GM10248 (cell line): ENCODE results near the gene GIGYF2.

Experiments
- CTCF ChIA-PET: fragments of 300-600 bp; sonication (Branson Sonifier 250); formaldehyde crosslinking; extraction: SDS; loops from one replicate; lab custom pipeline; 2021; ENCODE audit warnings: antibody characterized with exemption; lab: Yijun Ruan, JAX
- POLR2A ChIA-PET: fragments of 350-650 bp; sonication (Branson Sonifier 250); formaldehyde crosslinking; extraction: SDS; loops from one replicate; lab custom pipeline; 2020; ENCODE audit warnings: antibody characterized with exemption; lab: Yijun Ruan, JAX
- DNase-seq: peaks from one replicate; pipeline ENCODE4 v3.0.0; 2012; ENCODE audit errors: extremely low spot score
- TF ChIP-seq, protein P1 (sequence below): IDR thresholded peaks from 2 replicates; pipeline ENCODE4 v1.5.1; 2012; ENCODE audit warnings: mild to moderate bottlenecking, low read depth; ENCODE audit errors: extremely low read depth, missing control alignments, control extremely low read depth

Gene GIGYF2

DNA sequence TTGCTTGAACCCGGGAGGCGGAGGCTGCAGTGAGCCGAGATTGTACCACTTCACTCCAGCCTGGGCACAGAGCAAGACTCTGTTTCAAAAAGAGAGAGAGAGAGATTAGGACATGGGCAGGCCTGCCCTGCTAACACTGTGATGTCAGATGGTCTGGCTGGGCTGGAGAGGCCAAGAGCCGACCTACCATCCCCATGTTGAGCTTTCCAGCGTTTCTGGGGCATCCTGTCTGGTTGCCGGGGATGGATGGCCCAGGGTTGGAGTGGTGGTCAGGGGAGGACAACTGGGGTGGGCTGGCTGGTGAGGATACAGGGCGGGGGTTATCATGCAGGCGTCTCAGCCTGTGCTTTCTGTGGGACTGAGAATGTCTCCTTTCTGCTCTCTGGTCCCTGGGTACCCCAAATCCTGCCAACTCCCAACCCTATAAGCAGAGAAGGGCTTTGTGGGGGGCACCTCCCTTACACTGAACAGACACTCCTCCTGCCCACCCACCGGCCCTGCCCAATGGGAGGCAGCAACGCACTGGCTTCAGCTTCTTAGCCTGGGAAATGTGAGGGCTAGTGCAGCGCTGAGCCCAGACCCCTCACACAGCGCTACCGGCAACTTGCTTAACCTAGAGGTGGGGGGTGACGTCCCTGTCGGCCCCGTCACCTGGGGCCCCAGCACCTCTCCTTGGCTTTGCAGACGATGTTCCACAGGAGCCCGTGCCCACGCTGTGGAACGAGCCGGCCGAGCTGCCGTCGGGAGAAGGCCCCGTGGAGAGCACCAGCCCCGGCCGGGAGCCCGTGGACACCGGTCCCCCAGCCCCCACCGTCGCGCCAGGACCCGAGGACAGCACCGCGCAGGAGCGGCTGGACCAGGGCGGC lies 178.4 kb downstream of the GIGYF2 start:
- DNase-seq, result no peak
- TF ChIP-seq, protein P1, sequence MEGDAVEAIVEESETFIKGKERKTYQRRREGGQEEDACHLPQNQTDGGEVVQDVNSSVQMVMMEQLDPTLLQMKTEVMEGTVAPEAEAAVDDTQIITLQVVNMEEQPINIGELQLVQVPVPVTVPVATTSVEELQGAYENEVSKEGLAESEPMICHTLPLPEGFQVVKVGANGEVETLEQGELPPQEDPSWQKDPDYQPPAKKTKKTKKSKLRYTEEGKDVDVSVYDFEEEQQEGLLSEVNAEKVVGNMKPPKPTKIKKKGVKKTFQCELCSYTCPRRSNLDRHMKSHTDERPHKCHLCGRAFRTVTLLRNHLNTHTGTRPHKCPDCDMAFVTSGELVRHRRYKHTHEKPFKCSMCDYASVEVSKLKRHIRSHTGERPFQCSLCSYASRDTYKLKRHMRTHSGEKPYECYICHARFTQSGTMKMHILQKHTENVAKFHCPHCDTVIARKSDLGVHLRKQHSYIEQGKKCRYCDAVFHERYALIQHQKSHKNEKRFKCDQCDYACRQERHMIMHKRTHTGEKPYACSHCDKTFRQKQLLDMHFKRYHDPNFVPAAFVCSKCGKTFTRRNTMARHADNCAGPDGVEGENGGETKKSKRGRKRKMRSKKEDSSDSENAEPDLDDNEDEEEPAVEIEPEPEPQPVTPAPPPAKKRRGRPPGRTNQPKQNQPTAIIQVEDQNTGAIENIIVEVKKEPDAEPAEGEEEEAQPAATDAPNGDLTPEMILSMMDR, result peak; percentile 33
- ChIA-PET POLR2A (no interaction called here), CTCF (interaction anchor here (1.1 kb wide), 1 partner anchor 153 kb away, joined by 3 read pairs; no protein-coding TSS in a partner anchor)

DNA sequence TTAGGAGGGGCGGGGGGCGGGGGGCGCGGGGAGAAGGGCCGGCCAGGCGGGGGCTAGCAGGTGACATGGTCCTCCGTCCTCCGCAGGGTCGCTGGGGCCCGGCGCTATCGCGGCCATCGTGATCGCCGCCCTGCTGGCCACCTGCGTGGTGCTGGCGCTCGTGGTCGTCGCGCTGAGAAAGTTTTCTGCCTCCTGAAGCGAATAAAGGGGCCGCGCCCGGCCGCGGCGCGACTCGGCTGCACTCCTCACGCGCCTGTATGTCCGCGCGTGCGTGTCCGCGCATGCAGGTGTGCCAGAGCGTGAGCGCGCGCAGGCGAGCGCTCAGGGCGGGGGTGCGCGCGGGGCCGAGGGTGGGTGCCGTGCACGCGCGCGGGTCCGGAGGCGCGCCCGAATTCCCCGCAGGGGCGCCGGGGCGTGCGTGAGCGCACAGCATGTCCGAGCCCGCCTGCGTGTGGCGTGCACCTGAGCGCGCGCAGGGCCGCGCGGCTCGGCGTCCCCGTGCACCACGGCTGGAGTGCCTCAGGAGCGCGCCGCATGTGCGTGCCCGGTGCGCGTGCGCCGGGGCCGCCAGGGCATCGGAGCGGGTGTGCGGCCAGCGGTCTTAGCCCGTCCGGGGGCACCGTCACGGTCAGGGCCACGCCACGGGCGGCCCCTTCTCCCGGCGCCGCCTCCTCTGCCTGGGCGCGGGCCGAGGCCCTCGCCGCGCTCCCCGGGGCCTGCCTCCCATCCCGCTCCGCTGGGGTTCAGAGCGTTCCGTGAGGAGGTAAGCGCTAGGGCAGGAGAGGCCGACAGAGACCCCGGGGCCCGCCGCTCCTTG lies 179.2 kb downstream of the GIGYF2 start:
- DNase-seq, result peak; percentile 56
- ChIA-PET POLR2A (no interaction called here), CTCF (no interaction called here)
- TF ChIP-seq, protein P1, result peak; percentile 20

DNA sequence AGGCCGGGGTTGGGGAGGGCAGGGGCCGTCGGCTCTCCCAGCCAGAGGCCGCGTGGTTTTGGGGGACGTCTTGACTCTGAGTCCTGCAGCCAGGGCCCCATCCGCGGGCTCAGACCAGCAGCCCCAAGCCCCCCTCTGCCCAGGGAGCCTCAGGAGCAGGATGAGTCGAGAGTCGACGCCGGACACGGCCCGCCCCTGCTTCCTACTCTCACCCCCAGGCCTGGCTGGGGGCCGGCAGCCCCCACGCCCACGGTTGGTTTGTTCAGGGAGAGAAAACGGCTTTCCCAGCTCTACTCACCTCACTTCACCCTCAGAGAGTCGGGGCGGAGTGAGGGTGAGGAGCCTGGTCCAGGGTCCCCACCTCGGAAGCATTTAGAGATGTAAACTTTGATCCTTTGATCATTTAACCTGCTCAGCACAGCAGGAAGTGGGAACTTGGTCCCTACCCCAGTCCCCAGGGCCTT lies 179.9 kb downstream of the GIGYF2 start:
- TF ChIP-seq, protein P1, result no peak
- DNase-seq, result no peak
- CTCF ChIA-PET, result interaction anchor here (0.8 kb wide), 1 partner anchor 178 kb away, joined by 3 read pairs; no protein-coding TSS in a partner anchor
- POLR2A ChIA-PET, result no interaction called here

DNA sequence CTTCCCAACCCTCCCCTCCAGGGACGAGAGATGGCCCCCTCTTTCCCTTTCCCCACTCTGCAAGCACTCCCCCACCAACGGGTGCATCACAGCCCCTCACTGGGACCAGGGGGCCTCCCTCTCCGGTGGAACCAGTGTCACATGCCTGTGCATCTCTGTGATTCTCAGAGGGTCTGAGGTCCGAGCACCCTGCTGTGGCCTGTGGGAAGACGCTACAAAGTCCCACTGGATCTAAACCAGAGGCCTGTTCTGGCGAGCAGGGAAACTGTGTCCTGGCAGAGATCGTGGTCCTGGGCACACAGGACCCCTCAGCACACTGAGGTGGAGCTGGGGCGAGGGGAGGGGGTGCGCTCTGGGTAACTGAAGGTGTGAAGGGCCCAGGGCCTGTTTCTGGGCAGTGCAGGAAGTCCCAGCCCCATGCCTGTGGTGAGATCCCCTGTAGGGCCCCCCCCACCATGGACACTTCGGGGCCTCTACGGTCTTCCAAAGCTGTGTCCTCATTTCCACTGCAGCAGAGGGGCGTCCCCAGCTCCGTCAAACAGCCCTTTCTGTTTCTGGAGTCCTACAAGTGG lies 180.9 kb downstream of the GIGYF2 start:
- POLR2A ChIA-PET, result no interaction called here
- DNase-seq, result no peak
- TF ChIP-seq, protein P1, result no peak
- CTCF ChIA-PET, result no interaction called here

DNA sequence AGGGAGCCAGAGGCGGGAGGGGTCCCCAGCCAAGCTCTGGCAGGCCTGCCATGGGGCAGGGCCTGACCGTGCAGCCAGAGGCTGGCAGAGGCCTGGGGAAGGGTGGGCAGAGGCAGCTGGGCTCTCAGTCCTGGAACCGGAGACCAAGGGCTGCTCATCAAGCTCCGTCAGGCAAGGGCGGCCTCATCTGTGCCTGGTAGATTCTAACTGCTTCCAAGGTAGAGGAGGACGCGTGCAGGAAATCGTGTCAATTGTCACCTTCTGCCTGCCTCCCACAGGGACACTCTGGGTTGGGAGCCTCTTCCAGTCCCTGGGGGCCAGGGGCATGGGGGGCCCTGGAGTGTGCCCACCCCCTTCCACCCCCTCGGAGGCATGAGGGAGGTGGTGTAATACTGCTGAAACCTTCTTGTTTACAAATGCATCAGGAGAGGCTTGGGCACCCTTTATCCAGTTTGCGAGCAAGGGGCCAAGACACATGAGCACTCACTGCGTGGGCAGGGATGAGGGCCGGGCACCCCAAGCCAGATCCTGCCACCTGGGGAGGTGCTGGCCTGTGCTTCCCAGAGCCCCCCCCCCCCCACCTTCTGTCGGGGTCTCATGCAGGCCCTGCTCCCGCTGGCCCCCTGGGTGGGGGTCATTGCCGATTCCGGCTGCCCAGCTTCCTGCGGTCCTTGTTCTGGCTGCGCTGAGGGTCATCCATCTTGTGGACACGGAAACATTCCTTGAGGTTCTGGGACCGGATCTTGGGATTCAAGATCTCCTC lies 181.9 kb downstream of the GIGYF2 start:
- ChIA-PET POLR2A (no interaction called here), CTCF (no interaction called here)
- DNase-seq, result no peak
- TF ChIP-seq, protein P1, result no peak
